Measurements from ENCODE around the gene HAX1. TPM values are rescaled to one million over a fixed set of nuclear protein-coding genes. Genes with fewer than 3 reads are reported as not detected.
A peak's percentile ranks its signal among the peaks of the same experiment; 100 is the strongest.
"Not testable (repeated sequence)": the region's sequence is repeated elsewhere in the genome, so short reads cannot be mapped to it uniquely, and the experiment has no call there.

The HAX1 gene
- total RNA-seq, result 60.2 TPM
- 100 to 1,000 TPM; 166 to 213 (median 194) TPM for polyA plus RNA-seq

DNA sequence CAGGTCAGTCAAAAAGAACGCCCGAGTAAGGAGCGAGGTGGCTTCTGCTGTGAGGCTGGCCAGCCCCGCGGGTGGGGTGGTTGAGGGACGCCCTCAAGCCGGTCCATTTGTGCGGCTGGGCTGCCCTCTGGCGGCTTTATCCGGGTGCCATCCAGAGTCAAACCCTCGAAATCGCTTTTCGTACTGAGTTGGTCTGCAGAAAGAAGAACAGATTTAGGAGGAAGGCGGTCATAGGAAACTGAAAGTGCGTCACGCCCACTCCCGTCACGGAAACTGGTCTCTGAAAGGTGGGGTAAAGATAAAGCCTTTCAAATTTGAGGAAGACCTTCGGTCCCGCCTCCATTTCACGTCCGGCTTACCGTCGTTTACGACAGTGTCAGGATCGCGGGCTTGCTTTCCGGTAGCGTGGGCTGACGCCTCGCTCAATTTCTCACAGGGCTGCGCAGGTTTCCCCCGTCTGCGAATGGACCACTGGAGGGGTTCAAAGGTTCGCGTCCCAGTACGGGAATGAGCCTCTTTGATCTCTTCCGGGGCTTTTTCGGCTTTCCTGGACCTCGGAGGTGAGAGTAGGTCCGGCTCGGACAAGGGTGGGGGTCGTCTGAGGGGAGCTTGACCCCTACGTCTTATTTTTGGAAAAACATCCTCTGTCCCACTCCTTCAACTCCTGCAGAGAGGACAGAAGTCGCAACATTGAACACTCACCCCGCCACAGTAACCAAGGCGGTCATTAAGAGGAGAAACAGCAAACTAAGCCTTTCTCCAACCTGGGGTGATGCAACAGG is at the start of gene HAX1:
HAX1 (plus strand) TSS at position 413 of the 782 bp plus-strand sequence; CDS start at position 508, 95 bp downstream.
- ATAC-seq (ENCODE audit: low read depth in 2 of 2) (peak; percentile 91 to 94), DNase-seq (peak; percentile 95 to 100 (median 97))
- Histone ChIP-seq H3K36me3 (ENCODE audit: control insufficient read depth, insufficient read depth, low read length) (peaks cover 37% of the 10 kb centered on the region), H3K4me1 (ENCODE audit: control insufficient read depth, insufficient read depth, low read length, poor library complexity, severe bottlenecking) (peaks cover 21% of the 10 kb centered on the region), H3K9me3 (ENCODE audit: control insufficient read depth in 2 of 2, low read length in 2 of 2) (no peaks in the 10 kb centered on the region), H3K27ac (ENCODE audit: insufficient read depth, low read length, poor library complexity, severe bottlenecking) (peak within 1 kb of the TSS; percentile 94), H3K27me3 (ENCODE audit: control insufficient read depth, insufficient read depth, low read length) (no peaks in the 10 kb centered on the region), H3K4me3 (ENCODE audit: low read depth, low read length) (peak within 1 kb of the TSS; percentile 94)
- H3K4me1 Mint-ChIP-seq, result peaks cover 17 to 43% (median 31%) of the 10 kb centered on the region in 4 donors
- H3K36me3 Mint-ChIP-seq, result peaks cover 34% of the 10 kb centered on the region
- no peaks in the 10 kb centered on the region for H3K9me3 Mint-ChIP-seq
- H3K4me3 Mint-ChIP-seq, result peak within 1 kb of the TSS; percentile 94 to 97 (median 97)
- peak within 1 kb of the TSS; percentile 98 to 100 (median 99) for H3K27ac Mint-ChIP-seq
- peaks cover 4% of the 10 kb centered on the region for H3K27me3 Mint-ChIP-seq

DNA sequence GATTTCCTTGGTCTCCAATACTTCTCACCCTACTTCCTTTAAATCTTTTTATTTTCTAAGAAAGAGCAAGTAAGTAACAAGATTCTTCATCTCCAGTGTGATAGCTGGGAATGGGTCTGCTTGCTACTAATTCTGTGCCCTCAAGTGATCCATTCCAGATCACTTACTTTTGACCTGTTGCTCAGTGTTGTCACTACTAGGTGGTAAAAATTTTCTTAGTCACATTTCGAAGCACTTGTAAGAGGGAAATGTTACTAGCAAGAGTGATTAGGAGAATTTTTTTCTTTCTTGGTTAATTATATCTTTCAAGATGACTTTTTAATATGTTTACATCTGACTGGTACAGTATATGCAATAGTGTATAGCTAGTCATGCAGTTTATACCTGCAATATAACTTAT is 49.5 kb upstream of the HAX1 start:
- peak overlapping the region; percentile 64 to 99 (median 90) for H3K4me3 Mint-ChIP-seq
- H3K36me3 ChIP-seq (ENCODE audit: control insufficient read depth, insufficient read depth, low read length), result peaks cover 33% of the 10 kb centered on the region
- H3K27ac Mint-ChIP-seq, result peak overlapping the region in 2 of 3 donors; percentile 99 to 100
- H3K4me3 ChIP-seq (ENCODE audit: low read depth, low read length), result peak overlapping the region; percentile 91
- no peaks in the 10 kb centered on the region for H3K27me3 ChIP-seq (ENCODE audit: control insufficient read depth, insufficient read depth, low read length)
- H3K4me1 Mint-ChIP-seq, result peaks cover 51 to 79% (median 63%) of the 10 kb centered on the region in 4 donors
- ATAC-seq (ENCODE audit: low read depth in 2 of 2), result no peak
- H3K36me3 Mint-ChIP-seq, result peaks cover 33% of the 10 kb centered on the region
- H3K27me3 Mint-ChIP-seq, result no peaks in the 10 kb centered on the region
- DNase-seq, result no peak
- H3K4me1 ChIP-seq (ENCODE audit: control insufficient read depth, insufficient read depth, low read length, poor library complexity, severe bottlenecking), result peaks cover 55% of the 10 kb centered on the region
- H3K27ac ChIP-seq (ENCODE audit: insufficient read depth, low read length, poor library complexity, severe bottlenecking), result peak overlapping the region; percentile 99
- H3K9me3 Mint-ChIP-seq, result peaks cover 0 to 3% (median 0%) of the 10 kb centered on the region in 7 donors
- H3K9me3 ChIP-seq (ENCODE audit: control insufficient read depth in 2 of 2, low read length in 2 of 2), result no peaks in the 10 kb centered on the region

DNA sequence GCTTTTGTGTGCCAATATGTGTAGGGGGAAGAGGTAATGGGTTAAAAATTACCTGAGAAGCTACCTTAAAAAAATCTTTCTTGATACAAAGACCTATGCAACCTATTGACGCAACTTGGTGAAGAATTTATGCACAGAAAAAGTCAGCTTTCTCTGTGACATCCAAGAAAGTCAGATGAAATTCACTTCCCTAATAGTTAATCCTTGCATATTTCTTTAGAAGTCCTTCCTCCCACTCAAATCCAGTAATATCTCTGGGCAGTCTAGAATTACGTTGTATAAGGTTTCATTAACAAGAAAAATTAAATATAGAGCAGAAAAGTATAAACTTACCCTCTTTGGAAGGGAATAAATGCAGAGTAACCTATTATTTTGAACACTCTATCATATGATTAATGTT is 48.8 kb upstream of the HAX1 start:
- Histone ChIP-seq H3K27ac (ENCODE audit: insufficient read depth, low read length, poor library complexity, severe bottlenecking) (peak overlapping the region; percentile 99), H3K4me1 (ENCODE audit: control insufficient read depth, insufficient read depth, low read length, poor library complexity, severe bottlenecking) (peaks cover 48% of the 10 kb centered on the region), H3K9me3 (ENCODE audit: control insufficient read depth in 2 of 2, low read length in 2 of 2) (no peaks in the 10 kb centered on the region), H3K4me3 (ENCODE audit: low read depth, low read length) (peak overlapping the region; percentile 91), H3K36me3 (ENCODE audit: control insufficient read depth, insufficient read depth, low read length) (peaks cover 33% of the 10 kb centered on the region), H3K27me3 (ENCODE audit: control insufficient read depth, insufficient read depth, low read length) (no peaks in the 10 kb centered on the region)
- peak overlapping the region in 2 of 3 donors; percentile 63 to 83 for H3K27ac Mint-ChIP-seq
- H3K27me3 Mint-ChIP-seq, result no peaks in the 10 kb centered on the region
- ATAC-seq (ENCODE audit: low read depth in 2 of 2), result no peak
- H3K9me3 Mint-ChIP-seq, result peaks cover 0 to 3% (median 0%) of the 10 kb centered on the region in 7 donors
- peak overlapping the region in 3 of 4 donors; percentile 19 to 91 (median 64) for H3K4me3 Mint-ChIP-seq
- no peak for DNase-seq
- peaks cover 48 to 72% (median 57%) of the 10 kb centered on the region in 4 donors for H3K4me1 Mint-ChIP-seq
- peaks cover 33% of the 10 kb centered on the region for H3K36me3 Mint-ChIP-seq

DNA sequence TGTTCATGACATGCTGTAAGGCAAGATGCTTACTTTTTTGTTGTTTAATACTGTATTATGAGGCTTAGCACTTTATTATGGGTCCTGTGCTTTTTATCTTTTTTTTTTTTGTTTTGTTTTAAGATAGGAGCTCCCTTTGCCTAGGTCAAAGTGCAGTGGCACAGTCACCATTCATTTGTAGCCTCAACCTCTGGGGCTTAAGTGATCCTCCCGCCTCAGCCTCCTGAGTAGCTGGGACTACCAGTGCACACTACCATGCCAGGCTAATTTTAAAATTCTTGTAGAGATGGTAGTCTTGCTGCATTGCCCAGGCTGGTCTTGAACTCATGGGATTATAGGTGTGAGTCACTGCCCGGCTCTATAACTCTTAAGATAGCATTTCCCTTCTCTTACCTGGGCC is 47.1 kb upstream of the HAX1 start:
- no peak for ATAC-seq (ENCODE audit: low read depth in 2 of 2)
- H3K4me3 ChIP-seq (ENCODE audit: low read depth, low read length), result no peak overlapping the region
- peaks cover 47% of the 10 kb centered on the region for H3K36me3 ChIP-seq (ENCODE audit: control insufficient read depth, insufficient read depth, low read length)
- DNase-seq, result no peak
- peak overlapping the region in 1 of 4 donors; percentile 52 for H3K4me3 Mint-ChIP-seq
- no peaks in the 10 kb centered on the region for H3K27me3 Mint-ChIP-seq
- H3K9me3 Mint-ChIP-seq, result peaks cover 0 to 2% (median 0%) of the 10 kb centered on the region in 7 donors
- H3K27me3 ChIP-seq (ENCODE audit: control insufficient read depth, insufficient read depth, low read length), result no peaks in the 10 kb centered on the region
- peaks cover 34% of the 10 kb centered on the region for H3K4me1 ChIP-seq (ENCODE audit: control insufficient read depth, insufficient read depth, low read length, poor library complexity, severe bottlenecking)
- H3K27ac ChIP-seq (ENCODE audit: insufficient read depth, low read length, poor library complexity, severe bottlenecking), result no peak overlapping the region
- peak overlapping the region in 2 of 3 donors; percentile 41 to 86 for H3K27ac Mint-ChIP-seq
- H3K36me3 Mint-ChIP-seq, result peaks cover 30% of the 10 kb centered on the region
- H3K9me3 ChIP-seq (ENCODE audit: control insufficient read depth in 2 of 2, low read length in 2 of 2), result no peaks in the 10 kb centered on the region
- peaks cover 39 to 57% (median 48%) of the 10 kb centered on the region in 4 donors for H3K4me1 Mint-ChIP-seq

DNA sequence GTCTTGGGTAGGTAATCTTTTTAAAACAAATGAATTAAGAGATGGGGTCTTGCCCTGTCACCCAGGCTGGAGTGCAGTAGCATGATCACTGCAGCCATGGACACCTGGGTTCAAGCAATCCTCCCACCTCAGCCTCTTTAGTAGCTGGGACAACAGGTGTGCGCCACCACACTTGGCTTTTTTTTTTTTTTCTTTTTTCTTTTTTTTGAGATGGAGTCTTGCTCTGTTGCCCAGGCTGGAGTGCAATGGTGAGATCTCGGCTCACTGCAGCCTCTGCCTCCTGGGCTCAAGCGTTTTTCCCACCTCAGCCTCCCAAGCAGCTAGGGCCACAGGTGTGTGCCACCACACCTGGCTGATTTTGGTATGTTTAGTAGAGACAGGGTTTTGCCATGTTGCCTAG is 41.3 kb upstream of the HAX1 start:
- peaks cover 42% of the 10 kb centered on the region for H3K36me3 Mint-ChIP-seq
- not testable (repeated sequence) for DNase-seq; H3K27ac ChIP-seq (ENCODE audit: insufficient read depth, low read length, poor library complexity, severe bottlenecking); H3K9me3 ChIP-seq (ENCODE audit: control insufficient read depth in 2 of 2, low read length in 2 of 2); H3K4me3 Mint-ChIP-seq; H3K9me3 Mint-ChIP-seq; H3K4me1 ChIP-seq (ENCODE audit: control insufficient read depth, insufficient read depth, low read length, poor library complexity, severe bottlenecking); H3K4me3 ChIP-seq (ENCODE audit: low read depth, low read length); H3K27me3 Mint-ChIP-seq; H3K27me3 ChIP-seq (ENCODE audit: control insufficient read depth, insufficient read depth, low read length); ATAC-seq (ENCODE audit: low read depth in 2 of 2)
- peak overlapping the region in 1 of 3 donors; percentile 62 for H3K27ac Mint-ChIP-seq
- peaks cover 8 to 21% (median 14%) of the 10 kb centered on the region in 4 donors for H3K4me1 Mint-ChIP-seq
- peaks cover 86% of the 10 kb centered on the region for H3K36me3 ChIP-seq (ENCODE audit: control insufficient read depth, insufficient read depth, low read length)

DNA sequence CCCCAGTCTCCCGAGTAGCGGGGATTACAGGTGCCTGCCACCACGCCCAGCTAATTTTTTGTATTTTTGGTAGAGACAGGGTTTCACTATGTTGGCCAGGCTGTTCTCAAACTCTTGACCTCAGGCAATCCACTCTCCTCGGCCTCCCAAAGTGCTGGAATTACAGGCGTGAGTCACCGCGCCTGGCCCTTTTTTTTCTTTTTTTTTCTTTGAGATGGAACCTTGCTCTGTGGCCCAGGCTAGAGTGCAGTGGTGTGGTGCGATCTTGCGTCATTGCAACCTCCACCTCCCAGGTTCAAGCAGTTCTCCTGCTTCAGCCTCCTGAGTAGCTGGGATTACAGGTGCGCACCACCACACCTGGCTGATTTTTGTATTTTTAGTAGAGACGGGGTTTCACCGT is 39.3 kb upstream of the HAX1 start:
- not testable (repeated sequence) for H3K9me3 Mint-ChIP-seq; H3K4me3 ChIP-seq (ENCODE audit: low read depth, low read length); H3K4me3 Mint-ChIP-seq; H3K27me3 Mint-ChIP-seq; H3K9me3 ChIP-seq (ENCODE audit: control insufficient read depth in 2 of 2, low read length in 2 of 2); H3K27me3 ChIP-seq (ENCODE audit: control insufficient read depth, insufficient read depth, low read length); ATAC-seq (ENCODE audit: low read depth in 2 of 2); H3K27ac ChIP-seq (ENCODE audit: insufficient read depth, low read length, poor library complexity, severe bottlenecking); DNase-seq; H3K4me1 ChIP-seq (ENCODE audit: control insufficient read depth, insufficient read depth, low read length, poor library complexity, severe bottlenecking)
- H3K36me3 ChIP-seq (ENCODE audit: control insufficient read depth, insufficient read depth, low read length), result peaks cover 91% of the 10 kb centered on the region
- peak overlapping the region in 1 of 3 donors; percentile 75 for H3K27ac Mint-ChIP-seq
- peaks cover 51% of the 10 kb centered on the region for H3K36me3 Mint-ChIP-seq
- H3K4me1 Mint-ChIP-seq, result peaks cover 9 to 22% (median 15%) of the 10 kb centered on the region in 4 donors

DNA sequence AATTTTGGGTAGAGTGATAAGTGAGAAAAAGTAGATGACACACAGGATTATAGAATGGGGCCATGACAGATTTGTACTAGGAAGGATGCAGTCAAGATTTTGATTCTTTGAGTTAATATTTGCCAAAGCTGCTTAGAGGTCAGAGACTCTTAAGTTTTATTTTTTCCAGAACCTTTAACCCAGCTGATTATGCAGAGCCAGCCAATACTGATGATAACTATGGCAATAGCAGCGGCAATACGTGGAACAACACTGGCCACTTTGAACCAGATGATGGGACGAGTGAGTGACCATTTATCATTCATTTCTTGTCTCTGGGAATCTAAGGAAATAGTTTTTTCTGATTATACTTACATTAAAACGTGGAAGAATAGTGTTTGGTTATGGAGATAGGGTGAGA is 35.6 kb upstream of the HAX1 start:
- Mint-ChIP-seq H3K4me3 (no peak overlapping the region), H3K9me3 (no peaks in the 10 kb centered on the region), H3K4me1 (peaks cover 22 to 45% (median 27%) of the 10 kb centered on the region in 4 donors), H3K27me3 (no peaks in the 10 kb centered on the region), H3K36me3 (peaks cover 58% of the 10 kb centered on the region), H3K27ac (peak overlapping the region in 1 of 3 donors; percentile 5)
- H3K27me3 ChIP-seq (ENCODE audit: control insufficient read depth, insufficient read depth, low read length), result no peaks in the 10 kb centered on the region
- no peak overlapping the region for H3K4me3 ChIP-seq (ENCODE audit: low read depth, low read length)
- H3K4me1 ChIP-seq (ENCODE audit: control insufficient read depth, insufficient read depth, low read length, poor library complexity, severe bottlenecking), result no peaks in the 10 kb centered on the region
- no peaks in the 10 kb centered on the region for H3K9me3 ChIP-seq (ENCODE audit: control insufficient read depth in 2 of 2, low read length in 2 of 2)
- no peak for ATAC-seq (ENCODE audit: low read depth in 2 of 2)
- H3K27ac ChIP-seq (ENCODE audit: insufficient read depth, low read length, poor library complexity, severe bottlenecking), result no peak overlapping the region
- DNase-seq, result no peak
- peaks cover 86% of the 10 kb centered on the region for H3K36me3 ChIP-seq (ENCODE audit: control insufficient read depth, insufficient read depth, low read length)
